Fibroblast of skin of left biceps (primary cell): ENCODE measurements around the gene CDCA5.
"Not testable (repeated sequence)": the region's sequence is repeated elsewhere in the genome, so short reads cannot be mapped to it uniquely, and the experiment has no call there.

Experiments
- DNase-seq, 2 experiments: peaks; one replicate each; pipeline ENCODE4 v3.0.0-alpha.2; 2013; ENCODE audit warnings: low read depth in 2 of 2

CDCA5 gene

GRCh38 chr11:65118891-65119669 lies 35.2 kb upstream of the CDCA5 start:
- DNase-seq = not testable (repeated sequence)

GRCh38 chr11:65118097-65118837 lies 34.4 kb upstream of the CDCA5 start:
- no peak for DNase-seq

GRCh38 chr11:65117206-65118096 lies 33.6 kb upstream of the CDCA5 start, which contains the start of gene ZNHIT2:
TSS of gene ZNHIT2 (minus strand) at chr11:65117701. CDS start at chr11:65117653, 48 bp downstream.
- DNase-seq = peak; percentile 94 to 96

DNA sequence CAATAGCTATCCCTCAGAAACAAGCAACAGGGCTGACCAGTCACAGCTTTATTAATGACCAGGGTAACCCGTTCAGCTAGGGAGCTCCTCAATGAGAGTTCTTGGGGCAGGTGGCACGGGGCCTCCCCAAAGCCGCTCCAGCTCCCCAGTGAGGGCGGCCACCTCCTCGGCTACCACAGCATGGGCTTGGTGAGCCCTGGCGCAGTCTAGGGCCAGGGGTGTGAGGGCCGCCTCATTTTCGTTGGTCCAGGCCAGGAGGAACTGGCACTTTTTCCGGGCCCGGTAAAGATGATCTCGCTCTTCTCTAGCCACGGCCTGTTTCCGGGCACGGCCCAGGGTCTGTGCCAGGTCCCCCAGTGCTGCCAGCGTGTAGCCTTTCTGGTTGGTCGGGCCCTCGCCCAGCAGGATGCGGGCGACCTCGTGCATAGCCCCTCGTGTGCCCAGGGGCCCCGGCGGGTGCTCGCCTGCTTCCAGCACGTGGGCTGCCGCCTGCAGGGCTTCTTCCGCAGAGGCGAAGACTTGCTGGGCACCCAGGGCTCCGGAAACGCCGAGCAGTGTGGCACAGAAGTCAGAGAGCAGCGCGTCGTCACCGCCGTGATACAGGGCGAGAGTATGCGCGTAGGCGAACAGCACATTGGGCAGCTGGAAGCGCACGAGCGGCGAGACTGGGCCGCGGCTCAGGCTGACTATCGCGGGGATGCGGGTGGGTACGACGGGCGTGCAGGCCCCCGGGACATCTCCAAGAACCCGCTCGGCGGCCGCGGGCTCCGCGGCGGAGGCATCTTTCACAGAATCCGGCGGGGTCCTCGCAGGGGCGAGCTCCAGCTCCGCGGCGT lies 32.7 kb upstream of the CDCA5 start:
- DNase-seq = no peak

DNA sequence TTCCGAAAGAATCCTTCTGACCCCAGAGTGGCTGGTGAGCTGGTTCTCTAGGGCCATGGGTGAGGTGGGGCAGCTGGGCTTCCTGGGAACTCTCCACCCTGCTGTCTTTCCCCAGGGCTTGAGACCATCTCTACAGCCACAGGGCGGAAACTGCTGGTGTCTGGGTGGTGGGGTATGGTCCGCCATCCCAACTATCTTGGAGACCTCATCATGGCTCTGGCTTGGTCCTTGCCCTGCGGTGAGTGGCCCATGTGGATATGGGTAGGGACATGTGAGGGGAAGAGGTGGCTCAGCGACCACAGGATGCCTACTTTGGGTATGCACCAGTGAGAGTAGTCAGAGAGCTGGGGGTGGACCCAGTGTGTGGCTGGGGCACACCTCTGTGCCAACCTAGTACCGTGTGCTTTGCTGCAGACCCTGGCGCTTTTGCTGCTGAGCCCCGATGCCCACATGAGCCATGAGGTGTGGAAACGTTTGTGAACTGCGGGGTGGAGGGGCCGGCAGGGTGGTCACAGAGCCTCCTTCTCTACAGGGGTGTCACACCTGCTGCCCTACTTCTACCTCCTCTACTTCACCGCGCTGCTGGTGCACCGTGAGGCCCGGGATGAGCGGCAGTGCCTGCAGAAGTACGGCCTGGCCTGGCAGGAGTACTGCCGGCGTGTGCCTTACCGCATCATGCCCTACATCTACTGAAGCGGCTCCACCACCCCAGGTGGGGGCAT lies 31.7 kb upstream of the CDCA5 start:
- DNase-seq = no peak

- DNase-seq = no peak
These were observed 30.8 kb upstream of the CDCA5 start for GRCh38 chr11:65114538-65115171.

- DNase-seq = no peak
These were observed 30.0 kb upstream of the CDCA5 start for GRCh38 chr11:65113839-65114238.

DNA sequence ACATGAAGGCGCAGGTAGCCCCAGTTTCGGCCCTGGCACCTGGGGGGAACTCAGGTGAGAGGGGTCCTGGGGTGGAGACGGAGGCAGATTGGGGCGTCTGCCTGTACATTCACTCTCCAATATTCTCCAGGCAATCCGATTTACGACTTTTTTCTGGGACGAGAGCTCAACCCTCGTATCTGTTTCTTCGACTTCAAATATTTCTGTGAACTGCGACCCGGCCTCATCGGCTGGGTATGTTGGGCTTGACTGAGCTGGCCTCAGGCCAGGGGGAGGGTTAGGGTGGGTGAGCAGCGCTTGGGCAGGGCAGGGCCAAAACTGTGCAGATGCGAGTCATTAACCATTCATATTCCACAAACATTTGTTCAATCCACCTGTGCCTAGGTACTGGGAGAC lies 29.5 kb upstream of the CDCA5 start:
- DNase-seq = no peak

DNA sequence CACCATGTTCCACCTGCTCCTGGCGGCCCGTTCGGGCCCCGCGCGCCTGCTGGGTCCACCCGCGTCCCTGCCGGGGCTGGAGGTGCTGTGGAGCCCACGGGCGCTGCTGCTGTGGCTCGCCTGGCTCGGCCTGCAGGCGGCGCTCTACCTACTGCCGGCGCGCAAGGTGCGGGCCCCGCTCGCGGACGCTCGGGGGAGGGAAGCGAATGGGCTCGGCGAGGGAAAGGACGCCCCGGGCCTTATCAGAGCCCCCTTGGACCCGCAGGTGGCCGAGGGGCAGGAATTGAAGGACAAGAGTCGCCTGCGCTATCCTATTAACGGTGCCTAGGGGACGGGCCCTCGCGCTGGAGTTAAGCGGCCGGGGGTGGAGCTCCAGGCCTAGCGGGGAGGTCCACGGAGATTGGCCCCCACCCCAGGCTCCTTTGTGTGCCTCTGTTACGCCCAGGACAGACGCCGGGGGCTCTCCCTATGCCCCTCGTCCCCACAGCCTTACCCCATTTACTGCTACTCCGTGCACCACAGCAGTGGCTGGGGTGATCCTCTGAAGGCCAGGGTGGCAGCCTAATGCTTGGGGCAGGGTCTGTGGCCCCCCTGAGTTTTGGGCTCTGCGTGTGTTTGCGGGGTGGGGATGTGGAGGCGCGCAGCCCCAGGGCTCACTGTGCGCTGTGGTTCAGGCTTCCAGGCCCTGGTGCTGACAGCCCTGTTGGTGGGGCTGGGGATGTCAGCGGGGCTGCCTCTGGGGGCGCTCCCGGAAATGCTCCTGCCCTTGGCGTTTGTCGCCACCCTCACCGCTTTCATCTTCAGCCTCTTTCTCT lies 28.9 kb upstream of the CDCA5 start:
- DNase-seq = no peak

DNA sequence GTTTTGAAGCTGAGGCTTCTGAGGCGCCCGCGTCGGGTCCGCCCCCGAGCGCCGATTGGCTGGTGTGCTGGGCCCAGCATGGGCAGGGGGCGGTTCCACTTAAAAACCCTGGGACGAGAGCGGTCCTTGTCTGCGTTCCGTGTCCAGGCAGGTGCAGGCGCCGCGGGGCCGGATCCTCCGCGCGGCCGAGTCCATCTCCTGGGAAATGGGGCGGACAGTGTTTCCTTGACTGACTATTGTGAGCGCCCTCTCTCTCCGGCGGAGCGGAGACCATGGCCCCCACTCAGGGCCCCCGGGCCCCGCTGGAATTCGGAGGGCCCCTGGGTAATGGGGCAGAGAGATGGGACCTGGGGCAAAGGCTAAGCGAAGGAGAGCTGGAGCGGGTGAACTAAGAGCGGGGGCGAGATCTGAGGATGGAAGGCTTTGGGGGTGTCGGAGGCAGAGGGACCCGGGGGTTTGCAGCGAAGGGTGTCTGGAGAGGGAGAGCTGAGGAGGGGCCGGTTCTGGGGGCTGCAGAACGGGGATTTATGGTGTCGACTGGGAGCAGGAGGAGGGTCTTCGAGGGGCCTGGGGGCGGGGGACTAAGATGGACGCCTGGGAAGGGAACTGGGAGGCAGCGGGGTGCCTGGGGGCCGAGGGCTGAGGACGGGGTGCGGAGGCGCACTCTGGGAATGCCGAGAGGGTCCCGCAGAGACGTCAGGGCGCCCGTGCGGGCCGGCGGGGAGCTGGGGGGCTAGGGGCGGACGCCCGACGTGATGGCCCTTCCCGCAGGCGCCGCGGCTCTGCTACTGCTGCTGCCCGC lies 28.1 kb upstream of the CDCA5 start, which contains the start of gene TM7SF2:
TM7SF2 (plus strand) TSS at position 129 of the 802 bp plus-strand sequence; CDS start at position 273, 144 bp downstream.
- DNase-seq = peak; percentile 47 to 61

DNA sequence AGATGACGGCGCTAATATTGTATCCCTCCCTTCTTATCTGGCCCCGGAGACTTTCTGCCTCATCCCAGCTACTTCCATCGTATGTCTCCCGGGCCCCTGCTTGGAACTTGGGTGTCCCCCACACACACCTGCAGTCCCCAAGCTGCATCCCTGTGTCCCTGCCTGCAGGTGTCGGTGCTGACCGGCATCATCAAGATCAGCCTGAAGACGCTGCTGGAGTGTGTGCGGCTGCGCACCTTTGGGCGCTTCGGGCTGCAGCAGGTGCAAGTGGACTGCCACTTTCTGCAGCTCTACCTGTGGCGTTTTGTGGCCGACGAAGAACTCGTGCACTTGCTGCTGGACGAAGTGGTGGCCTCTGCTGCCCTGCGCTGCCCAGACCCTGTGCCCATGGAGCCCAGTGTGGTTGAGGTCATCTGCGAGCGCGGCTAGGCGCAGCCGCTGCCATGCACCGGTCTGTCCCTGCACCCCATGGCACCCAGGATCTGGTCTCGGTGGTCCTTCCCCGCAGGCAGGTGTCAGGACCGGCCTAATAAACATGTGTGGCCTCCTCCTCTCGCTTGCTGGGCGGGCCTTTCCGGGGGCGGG lies 27.4 kb upstream of the CDCA5 start:
- DNase-seq = no peak

GRCh38 chr11:65110354-65110861 lies 26.6 kb upstream of the CDCA5 start:
- peak; percentile 35 to 36 for DNase-seq

DNA sequence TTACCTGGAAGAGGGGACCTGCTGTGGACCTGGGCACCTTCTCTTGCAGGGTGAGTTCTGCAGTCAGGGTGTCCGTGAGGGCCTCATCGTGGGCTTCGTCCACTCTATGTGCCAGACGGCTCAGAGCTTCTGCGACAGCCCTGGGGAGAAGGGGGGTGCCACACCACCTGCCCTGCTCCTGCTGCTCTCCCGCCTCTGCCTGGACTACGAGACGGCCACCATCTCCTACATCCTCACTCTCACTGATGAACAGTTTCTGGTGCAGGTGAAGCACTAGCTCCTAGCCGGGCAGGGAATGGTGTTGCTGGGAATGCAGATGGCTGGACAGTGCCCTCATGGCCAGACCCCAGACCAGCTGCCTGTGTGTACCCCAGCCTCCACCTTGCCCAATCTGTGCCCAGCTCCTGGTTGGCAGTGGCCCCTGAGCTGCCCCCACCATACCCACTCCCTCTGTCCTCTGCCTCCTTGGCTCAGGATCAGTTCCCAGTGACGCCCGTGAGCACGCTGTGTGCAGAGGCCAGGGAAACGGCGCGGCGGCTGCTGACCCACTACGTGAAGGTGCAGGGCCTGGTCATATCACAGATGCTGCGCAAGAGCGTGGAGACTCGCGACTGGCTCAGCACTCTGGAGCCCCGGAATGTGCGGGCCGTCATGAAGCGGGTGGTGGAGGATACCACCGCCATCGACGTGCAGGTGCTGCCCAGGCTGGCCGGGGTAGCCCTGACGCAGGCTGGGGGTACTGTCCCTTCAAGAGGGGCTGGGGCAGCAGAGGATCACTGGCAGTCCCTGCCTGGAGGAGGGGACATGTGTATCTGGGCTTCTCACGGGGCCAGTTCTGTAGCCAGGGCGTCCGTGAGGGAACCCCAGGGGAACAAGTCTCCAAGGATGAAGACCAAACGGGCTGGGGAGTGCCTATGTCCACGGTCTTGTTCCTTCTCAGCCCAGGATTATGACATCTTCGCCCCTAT lies 25.7 kb upstream of the CDCA5 start:
- no peak for DNase-seq

DNA sequence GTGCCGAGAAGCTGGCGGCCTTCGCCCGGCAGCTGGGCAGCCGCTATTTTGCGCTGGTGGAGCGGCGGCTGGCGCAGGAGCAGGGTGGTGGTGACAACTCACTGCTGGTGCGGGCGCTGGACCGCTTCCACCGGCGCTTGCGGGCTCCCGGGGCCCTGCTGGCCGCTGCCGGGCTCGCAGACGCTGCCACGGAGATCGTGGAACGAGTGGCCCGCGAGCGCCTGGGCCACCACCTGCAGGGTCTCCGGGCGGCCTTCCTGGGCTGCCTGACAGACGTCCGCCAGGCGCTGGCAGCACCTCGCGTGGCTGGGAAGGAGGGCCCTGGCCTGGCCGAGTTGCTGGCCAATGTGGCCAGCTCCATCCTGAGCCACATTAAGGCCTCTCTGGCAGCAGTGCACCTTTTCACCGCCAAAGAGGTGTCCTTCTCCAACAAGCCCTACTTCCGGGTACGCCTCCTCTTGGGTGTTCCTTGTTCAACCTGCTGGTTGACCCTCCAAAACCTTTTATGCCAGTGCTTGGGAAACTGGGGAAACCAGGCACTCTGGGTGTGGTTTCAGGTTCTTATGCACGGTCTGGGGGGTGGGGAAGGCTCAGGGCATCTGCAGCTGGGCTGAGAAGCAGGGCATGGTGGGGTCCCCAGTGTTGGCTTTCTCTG lies 24.8 kb upstream of the CDCA5 start:
- DNase-seq = no peak

DNA sequence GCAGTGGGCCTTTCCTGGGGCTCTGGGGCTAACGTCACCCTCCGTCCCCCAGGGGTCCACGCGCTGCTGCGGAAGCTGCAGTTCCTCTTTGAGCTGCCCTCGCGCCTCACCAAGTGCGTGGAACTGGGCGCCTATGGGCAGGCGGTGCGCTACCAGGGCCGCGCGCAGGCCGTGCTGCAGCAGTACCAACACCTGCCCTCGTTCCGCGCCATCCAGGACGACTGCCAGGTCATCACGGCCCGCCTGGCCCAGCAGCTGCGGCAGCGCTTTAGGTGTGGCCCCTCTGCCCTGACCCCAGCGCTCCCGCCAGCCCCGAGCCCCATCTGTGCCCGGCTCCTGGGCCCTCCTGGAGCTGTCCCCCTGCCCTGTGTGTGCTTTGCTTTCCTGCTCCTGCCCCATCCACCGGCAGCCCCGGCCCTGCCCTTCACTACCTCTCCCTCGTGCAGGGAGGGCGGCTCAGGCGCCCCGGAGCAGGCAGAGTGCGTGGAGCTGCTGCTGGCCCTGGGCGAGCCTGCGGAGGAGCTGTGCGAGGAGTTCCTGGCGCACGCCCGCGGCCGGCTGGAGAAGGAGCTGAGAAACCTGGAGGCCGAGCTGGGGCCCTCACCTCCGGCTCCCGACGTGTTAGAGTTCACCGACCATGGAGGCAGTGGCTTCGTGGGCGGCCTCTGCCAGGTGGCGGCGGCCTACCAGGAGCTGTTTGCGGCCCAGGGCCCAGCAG lies 24.1 kb upstream of the CDCA5 start:
- DNase-seq = no peak
